Caco-2 (cell line): Measurements from ENCODE around the gene TSTD2. TPM values are rescaled to one million over a fixed set of nuclear protein-coding genes. Genes with fewer than 3 reads are reported as not detected.

ENCODE experiments used
- BruUV-seq: library from RNA; stranded (reverse); fragments of 400-500 nt; replicated peaks from 2 replicates; lab custom pipeline; 2021; lab: Mats Ljungman, UMichigan
- CTCF ChIA-PET: fragments of 300-600 bp; sonication (Branson Sonifier 250); formaldehyde crosslinking; loops from one replicate; lab custom pipeline; 2022; ENCODE audit warnings: antibody characterized with exemption; lab: Charles Lee
- POLR2A ChIA-PET: fragments of 300-600 bp; sonication (Branson Sonifier 250); formaldehyde crosslinking; loops from one replicate; lab custom pipeline; 2022; ENCODE audit warnings: antibody characterized with exemption; lab: Charles Lee
- DNase-seq, 2 experiments: peaks; one replicate each; pipeline versions ENCODE4 v3.0.0 to v3.0.0-alpha.2; 2020 to 2022
- H3K27me3 ChIP-seq: replicated peaks from 2 replicates; pipeline ENCODE4 v1.6.0; 2011; ENCODE audit warnings: low read length; ENCODE audit not compliant: control insufficient read depth, insufficient read depth
- H3K36me3 ChIP-seq: 2 replicates; pipeline ENCODE4 v1.5.1; 2011; ENCODE audit warnings: low read length; ENCODE audit not compliant: control insufficient read depth, insufficient read depth
- H3K4me1 ChIP-seq: fragments of 250-450 bp; sonication (Bioruptor Pico); 2 replicates; pipeline ENCODE4 v1.5.1; 2020; ENCODE audit warnings: mild to moderate bottlenecking
- H3K4me3 ChIP-seq: 2 replicates; pipeline ENCODE4 v1.5.1; 2011; ENCODE audit warnings: low read depth, mild to moderate bottlenecking, control low read depth, low read length
- H3K9me3 ChIP-seq: fragments of 250-450 bp; sonication (Bioruptor Pico); 2 replicates; pipeline ENCODE4 v1.5.1; 2020; ENCODE audit warnings: mild to moderate bottlenecking, moderate library complexity
- H3K27ac Mint-ChIP-seq: one replicate; pipeline ENCODE4 v1.8.0; 2022; ENCODE audit warnings: mixed read lengths; ENCODE audit not compliant: unreplicated experiment
- H3K27me3 Mint-ChIP-seq: one replicate; pipeline ENCODE4 v1.8.0; 2022; ENCODE audit warnings: mixed read lengths; ENCODE audit not compliant: insufficient read depth, unreplicated experiment
- H3K36me3 Mint-ChIP-seq: one replicate; pipeline ENCODE4 v1.8.0; 2022; ENCODE audit warnings: mild to moderate bottlenecking, mixed read lengths; ENCODE audit not compliant: insufficient read depth, unreplicated experiment
- H3K4me1 Mint-ChIP-seq: one replicate; pipeline ENCODE4 v1.8.0; 2022; ENCODE audit warnings: low read depth, mixed read lengths; ENCODE audit not compliant: unreplicated experiment
- H3K4me3 Mint-ChIP-seq: one replicate; pipeline ENCODE4 v1.8.0; 2022; ENCODE audit warnings: mild to moderate bottlenecking, moderate library complexity, mixed read lengths; ENCODE audit not compliant: unreplicated experiment
- H3K9me3 Mint-ChIP-seq: one replicate; pipeline ENCODE4 v1.8.0; 2022; ENCODE audit warnings: mixed read lengths; ENCODE audit not compliant: unreplicated experiment
- intact Hi-C: fragments of 100-400 bp; cut with micrococcal nuclease; formaldehyde crosslinking; loops from one replicate; pipeline ENCODE4 v1.10.0; 2022; ENCODE audit not compliant: unreplicated experiment
- total RNA-seq: library from RNA; stranded (reverse); gene quantifications from 2 replicates; pipeline ENCODE4 v1.2.3, GENCODE V29; 2022
- TF ChIP-seq, protein P1 (sequence below), 2 experiments: fragments of 200-600 bp in 1 of 2; IDR thresholded peaks; 1 replicate in 1 of 2; 2 replicates in 1 of 2; pipeline versions ENCODE4 v1.5.1 to v1.8.0; 2011 to 2022; ENCODE audit warnings: antibody characterized with exemption in 1 of 2, control low read depth in 1 of 2, inconsistent platforms in 1 of 2, low read depth in 1 of 2, low read length in 1 of 2, mild to moderate bottlenecking in 1 of 2, moderate library complexity in 1 of 2; ENCODE audit not compliant: insufficient read depth in 1 of 2, severe bottlenecking in 1 of 2, unreplicated experiment in 1 of 2

The TSTD2 gene
- total RNA-seq, 1 experiment from 2014 or later, result 20.7 TPM

DNA sequence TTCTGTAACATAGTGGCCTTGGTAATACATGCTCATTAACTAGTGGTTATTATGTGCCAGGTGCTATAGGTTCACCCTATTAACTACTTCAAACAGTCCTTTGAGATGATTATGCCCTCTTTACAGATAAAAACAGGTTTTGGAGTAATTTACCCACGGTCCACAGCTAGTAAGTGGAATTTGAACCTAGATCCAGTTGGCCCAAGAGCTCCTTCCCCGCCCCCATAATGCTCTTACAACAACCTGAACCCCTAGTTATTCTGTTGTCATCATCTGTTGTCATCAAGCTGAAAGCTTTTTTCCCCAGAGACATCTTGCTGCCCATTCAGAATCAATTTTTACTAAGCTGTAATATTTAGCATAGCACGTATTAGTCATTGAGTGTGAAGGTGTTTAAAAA lies 40.8 kb upstream of the TSTD2 start:
- CTCF ChIA-PET, result interaction anchor here (0.7 kb wide), 1 partner anchor 310 kb away, joined by 3 read pairs; no protein-coding TSS in a partner anchor
- H3K4me1 Mint-ChIP-seq, result no peaks in the 10 kb centered on the region
- POLR2A ChIA-PET, result no interaction called here
- TF ChIP-seq, protein P1, sequence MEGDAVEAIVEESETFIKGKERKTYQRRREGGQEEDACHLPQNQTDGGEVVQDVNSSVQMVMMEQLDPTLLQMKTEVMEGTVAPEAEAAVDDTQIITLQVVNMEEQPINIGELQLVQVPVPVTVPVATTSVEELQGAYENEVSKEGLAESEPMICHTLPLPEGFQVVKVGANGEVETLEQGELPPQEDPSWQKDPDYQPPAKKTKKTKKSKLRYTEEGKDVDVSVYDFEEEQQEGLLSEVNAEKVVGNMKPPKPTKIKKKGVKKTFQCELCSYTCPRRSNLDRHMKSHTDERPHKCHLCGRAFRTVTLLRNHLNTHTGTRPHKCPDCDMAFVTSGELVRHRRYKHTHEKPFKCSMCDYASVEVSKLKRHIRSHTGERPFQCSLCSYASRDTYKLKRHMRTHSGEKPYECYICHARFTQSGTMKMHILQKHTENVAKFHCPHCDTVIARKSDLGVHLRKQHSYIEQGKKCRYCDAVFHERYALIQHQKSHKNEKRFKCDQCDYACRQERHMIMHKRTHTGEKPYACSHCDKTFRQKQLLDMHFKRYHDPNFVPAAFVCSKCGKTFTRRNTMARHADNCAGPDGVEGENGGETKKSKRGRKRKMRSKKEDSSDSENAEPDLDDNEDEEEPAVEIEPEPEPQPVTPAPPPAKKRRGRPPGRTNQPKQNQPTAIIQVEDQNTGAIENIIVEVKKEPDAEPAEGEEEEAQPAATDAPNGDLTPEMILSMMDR (IDR thresholded peaks at IDR 0.05; ENCODE audit: insufficient read depth in 1 of 2, low read depth in 1 of 2, low read length in 1 of 2, severe bottlenecking in 1 of 2, unreplicated experiment in 1 of 2), result no peak
- H3K9me3 Mint-ChIP-seq, result no peaks in the 10 kb centered on the region
- no peaks in the 10 kb centered on the region for H3K27me3 Mint-ChIP-seq
- peaks cover 94% of the 10 kb centered on the region for H3K36me3 Mint-ChIP-seq
- no peak overlapping the region for H3K4me3 Mint-ChIP-seq
- DNase-seq, result no peak
- H3K27ac Mint-ChIP-seq, result no peak overlapping the region
- Histone ChIP-seq H3K4me3 (no peak overlapping the region), H3K36me3 (no peaks in the 10 kb centered on the region), H3K27me3 (no peaks in the 10 kb centered on the region), H3K9me3 (no peaks in the 10 kb centered on the region), H3K4me1 (0 out of 2 replicates have a peak, but pooled peaks cover 3% of the 10 kb centered on the region)
- BruUV-seq, result no TSS peak
- intact Hi-C loops, result no loop called here

DNA sequence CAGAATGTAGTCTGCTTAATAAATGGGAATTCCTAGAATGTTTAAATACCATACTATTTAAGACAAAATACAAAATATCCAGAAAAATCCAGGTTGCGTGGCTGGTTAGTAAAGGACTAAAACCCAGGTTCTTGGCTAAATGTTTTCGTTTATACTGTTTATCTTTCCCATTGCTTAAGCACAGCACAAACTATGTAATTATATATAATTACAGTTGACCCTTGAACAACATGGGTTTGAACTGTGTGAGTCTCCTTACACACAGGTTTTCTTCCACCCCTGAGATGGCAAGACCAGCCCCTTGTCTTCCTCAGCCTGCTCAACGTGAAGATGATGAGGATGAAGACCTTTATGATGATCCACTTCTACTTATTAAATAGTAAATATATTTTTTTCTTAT lies 39.2 kb upstream of the TSTD2 start:
- Mint-ChIP-seq H3K4me3 (no peak overlapping the region), H3K4me1 (no peaks in the 10 kb centered on the region), H3K27me3 (no peaks in the 10 kb centered on the region), H3K36me3 (peaks cover 94% of the 10 kb centered on the region), H3K27ac (no peak overlapping the region), H3K9me3 (no peaks in the 10 kb centered on the region)
- BruUV-seq, result no TSS peak
- H3K9me3 ChIP-seq, result no peaks in the 10 kb centered on the region
- TF ChIP-seq, protein P1 (IDR thresholded peaks at IDR 0.05; ENCODE audit: insufficient read depth in 1 of 2, low read depth in 1 of 2, low read length in 1 of 2, severe bottlenecking in 1 of 2, unreplicated experiment in 1 of 2), result no peak
- ChIA-PET CTCF (no interaction called here), POLR2A (no interaction called here)
- H3K27me3 ChIP-seq, result no peaks in the 10 kb centered on the region
- DNase-seq, result no peak
- no peaks in the 10 kb centered on the region; the same call in 1 of the 2 replicates for H3K36me3 ChIP-seq
- H3K4me3 ChIP-seq, result no peak overlapping the region
- intact Hi-C loops, result no loop called here
- H3K4me1 ChIP-seq, result 0 out of 2 replicates have a peak, but pooled peaks cover 3% of the 10 kb centered on the region

DNA sequence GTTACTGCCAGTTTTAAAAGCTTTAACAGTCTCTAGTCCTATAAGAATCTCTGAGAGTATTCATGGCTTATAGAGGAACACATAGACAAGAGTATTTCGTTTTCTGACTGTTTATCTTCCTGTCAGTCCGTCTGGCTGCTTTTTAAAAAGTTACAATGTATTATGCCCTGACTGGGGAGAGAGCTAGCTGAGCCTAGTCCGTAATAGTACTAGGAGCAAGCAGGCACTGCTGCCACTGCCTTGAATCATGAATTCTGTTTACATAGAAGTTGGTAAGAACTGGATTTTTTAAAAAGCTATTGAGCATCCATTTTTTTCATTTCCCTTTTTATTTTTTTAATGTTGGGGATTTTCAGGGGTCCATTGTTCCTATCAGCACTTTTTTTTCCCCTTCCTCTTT lies 37.4 kb upstream of the TSTD2 start:
- Histone ChIP-seq H3K4me3 (no peak overlapping the region), H3K27me3 (no peaks in the 10 kb centered on the region), H3K4me1 (0 out of 2 replicates have a peak, but pooled peaks cover 3% of the 10 kb centered on the region), H3K9me3 (no peaks in the 10 kb centered on the region), H3K36me3 (peaks cover 2% of the 10 kb centered on the region; the same call in 1 of the 2 replicates)
- no peak overlapping the region for H3K27ac Mint-ChIP-seq
- CTCF ChIA-PET, result no interaction called here
- POLR2A ChIA-PET, result interaction anchor here (1.0 kb wide), 1 partner anchor 37 kb away, joined by 6 read pairs; the partner anchor contains the start of gene TSTD2
- peaks cover 94% of the 10 kb centered on the region for H3K36me3 Mint-ChIP-seq
- H3K9me3 Mint-ChIP-seq, result no peaks in the 10 kb centered on the region
- H3K4me1 Mint-ChIP-seq, result no peaks in the 10 kb centered on the region
- intact Hi-C loops, result no loop called here
- DNase-seq, result no peak
- no peaks in the 10 kb centered on the region for H3K27me3 Mint-ChIP-seq
- no peak overlapping the region for H3K4me3 Mint-ChIP-seq
- TF ChIP-seq, protein P1 (IDR thresholded peaks at IDR 0.05; ENCODE audit: insufficient read depth in 1 of 2, low read depth in 1 of 2, low read length in 1 of 2, severe bottlenecking in 1 of 2, unreplicated experiment in 1 of 2), result no peak
- no TSS peak for BruUV-seq
